Caco-2 (cell line): ENCODE data around the gene ADAMTS2. TPM values are rescaled to one million over a fixed set of nuclear protein-coding genes. Genes with fewer than 3 reads are reported as not detected.

Experiments used
- BruUV-seq: library from RNA; stranded (reverse); fragments of 400-500 nt; replicated peaks from 2 replicates; lab custom pipeline; 2021; lab: Mats Ljungman, UMichigan
- CTCF ChIA-PET: fragments of 300-600 bp; sonication (Branson Sonifier 250); formaldehyde crosslinking; loops from one replicate; lab custom pipeline; 2022; ENCODE audit warnings: antibody characterized with exemption; lab: Charles Lee
- POLR2A ChIA-PET: fragments of 300-600 bp; sonication (Branson Sonifier 250); formaldehyde crosslinking; loops from one replicate; lab custom pipeline; 2022; ENCODE audit warnings: antibody characterized with exemption; lab: Charles Lee
- DNase-seq, 2 experiments: peaks; one replicate each; pipeline versions ENCODE4 v3.0.0 to v3.0.0-alpha.2; 2020 to 2022
- H3K27me3 ChIP-seq: replicated peaks from 2 replicates; pipeline ENCODE4 v1.6.0; 2011; ENCODE audit warnings: low read length; ENCODE audit not compliant: control insufficient read depth, insufficient read depth
- H3K36me3 ChIP-seq: 2 replicates; pipeline ENCODE4 v1.5.1; 2011; ENCODE audit warnings: low read length; ENCODE audit not compliant: control insufficient read depth, insufficient read depth
- H3K4me1 ChIP-seq: fragments of 250-450 bp; sonication (Bioruptor Pico); 2 replicates; pipeline ENCODE4 v1.5.1; 2020; ENCODE audit warnings: mild to moderate bottlenecking
- H3K4me3 ChIP-seq: 2 replicates; pipeline ENCODE4 v1.5.1; 2011; ENCODE audit warnings: low read depth, mild to moderate bottlenecking, control low read depth, low read length
- H3K9me3 ChIP-seq: fragments of 250-450 bp; sonication (Bioruptor Pico); 2 replicates; pipeline ENCODE4 v1.5.1; 2020; ENCODE audit warnings: mild to moderate bottlenecking, moderate library complexity
- H3K27ac Mint-ChIP-seq: one replicate; pipeline ENCODE4 v1.8.0; 2022; ENCODE audit warnings: mixed read lengths; ENCODE audit not compliant: unreplicated experiment
- H3K27me3 Mint-ChIP-seq: one replicate; pipeline ENCODE4 v1.8.0; 2022; ENCODE audit warnings: mixed read lengths; ENCODE audit not compliant: insufficient read depth, unreplicated experiment
- H3K36me3 Mint-ChIP-seq: one replicate; pipeline ENCODE4 v1.8.0; 2022; ENCODE audit warnings: mild to moderate bottlenecking, mixed read lengths; ENCODE audit not compliant: insufficient read depth, unreplicated experiment
- H3K4me1 Mint-ChIP-seq: one replicate; pipeline ENCODE4 v1.8.0; 2022; ENCODE audit warnings: low read depth, mixed read lengths; ENCODE audit not compliant: unreplicated experiment
- H3K4me3 Mint-ChIP-seq: one replicate; pipeline ENCODE4 v1.8.0; 2022; ENCODE audit warnings: mild to moderate bottlenecking, moderate library complexity, mixed read lengths; ENCODE audit not compliant: unreplicated experiment
- H3K9me3 Mint-ChIP-seq: one replicate; pipeline ENCODE4 v1.8.0; 2022; ENCODE audit warnings: mixed read lengths; ENCODE audit not compliant: unreplicated experiment
- intact Hi-C: fragments of 100-400 bp; cut with micrococcal nuclease; formaldehyde crosslinking; loops from one replicate; pipeline ENCODE4 v1.10.0; 2022; ENCODE audit not compliant: unreplicated experiment
- total RNA-seq: library from RNA; stranded (reverse); gene quantifications from 2 replicates; pipeline ENCODE4 v1.2.3, GENCODE V29; 2022
- TF ChIP-seq, protein P1 (sequence below), 2 experiments: fragments of 200-600 bp in 1 of 2; IDR thresholded peaks; 1 replicate in 1 of 2; 2 replicates in 1 of 2; pipeline versions ENCODE4 v1.5.1 to v1.8.0; 2011 to 2022; ENCODE audit warnings: antibody characterized with exemption in 1 of 2, control low read depth in 1 of 2, inconsistent platforms in 1 of 2, low read depth in 1 of 2, low read length in 1 of 2, mild to moderate bottlenecking in 1 of 2, moderate library complexity in 1 of 2; ENCODE audit not compliant: insufficient read depth in 1 of 2, severe bottlenecking in 1 of 2, unreplicated experiment in 1 of 2

ADAMTS2 gene
- total RNA-seq, 1 experiment from 2014 or later: 0.05 TPM

DNA sequence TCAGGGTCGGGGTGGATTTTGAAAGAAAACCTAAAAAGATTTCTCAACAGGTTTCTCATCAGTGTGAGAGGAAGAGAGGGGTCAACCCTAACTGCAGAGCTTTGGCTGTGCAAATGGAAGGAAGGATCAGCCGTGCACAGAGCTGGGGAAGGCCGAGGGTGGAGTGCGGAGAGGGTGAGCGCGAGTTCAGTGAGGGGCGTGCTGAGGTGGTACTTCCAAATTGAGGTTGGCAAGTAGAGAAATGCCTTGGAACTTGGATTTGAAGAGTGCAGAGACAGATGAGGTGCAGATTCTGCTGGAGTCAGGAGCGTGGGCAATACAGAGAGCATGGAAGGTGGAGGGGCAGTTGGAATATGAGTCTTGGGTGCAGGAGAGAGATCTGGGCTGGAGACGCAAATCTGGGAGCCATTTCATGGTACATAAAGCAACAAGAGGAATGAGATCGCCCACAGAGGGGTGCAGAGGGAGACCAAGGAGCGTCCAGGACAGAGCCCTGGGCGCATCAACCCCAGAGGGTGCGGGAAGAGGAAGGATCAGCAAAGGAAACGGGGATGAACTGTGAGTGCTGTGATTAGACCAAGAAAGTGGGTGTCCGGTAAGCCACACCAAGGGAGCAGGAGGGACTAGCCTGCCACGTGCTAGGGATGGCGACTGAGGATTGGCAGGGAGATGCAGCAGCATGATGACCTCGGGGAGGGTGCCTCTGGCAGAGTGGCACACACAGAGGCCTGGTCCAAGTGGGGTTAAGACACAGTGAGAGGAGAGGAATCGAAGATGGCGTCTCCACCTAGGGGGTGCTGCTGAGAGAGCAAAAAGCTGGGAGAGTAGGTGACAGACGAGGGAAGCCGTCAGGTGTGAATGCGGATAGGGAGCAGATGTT lies 105.8 kb downstream of the ADAMTS2 start:
- no peak overlapping the region for H3K4me3 Mint-ChIP-seq
- Histone ChIP-seq H3K36me3 (no peaks in the 10 kb centered on the region), H3K27me3 (no peaks in the 10 kb centered on the region), H3K4me1 (no peaks in the 10 kb centered on the region), H3K9me3 (peaks cover 13% of the 10 kb centered on the region), H3K4me3 (no peak overlapping the region)
- H3K9me3 Mint-ChIP-seq: peaks cover 33% of the 10 kb centered on the region
- peaks cover 10% of the 10 kb centered on the region for H3K27me3 Mint-ChIP-seq
- ChIA-PET CTCF (no interaction called here), POLR2A (no interaction called here)
- no TSS peak for BruUV-seq
- no peaks in the 10 kb centered on the region for H3K36me3 Mint-ChIP-seq
- peak in 1 of 2 experiments; percentile 18 for DNase-seq
- peak overlapping the region; percentile 4 for H3K27ac Mint-ChIP-seq
- TF ChIP-seq, protein P1, sequence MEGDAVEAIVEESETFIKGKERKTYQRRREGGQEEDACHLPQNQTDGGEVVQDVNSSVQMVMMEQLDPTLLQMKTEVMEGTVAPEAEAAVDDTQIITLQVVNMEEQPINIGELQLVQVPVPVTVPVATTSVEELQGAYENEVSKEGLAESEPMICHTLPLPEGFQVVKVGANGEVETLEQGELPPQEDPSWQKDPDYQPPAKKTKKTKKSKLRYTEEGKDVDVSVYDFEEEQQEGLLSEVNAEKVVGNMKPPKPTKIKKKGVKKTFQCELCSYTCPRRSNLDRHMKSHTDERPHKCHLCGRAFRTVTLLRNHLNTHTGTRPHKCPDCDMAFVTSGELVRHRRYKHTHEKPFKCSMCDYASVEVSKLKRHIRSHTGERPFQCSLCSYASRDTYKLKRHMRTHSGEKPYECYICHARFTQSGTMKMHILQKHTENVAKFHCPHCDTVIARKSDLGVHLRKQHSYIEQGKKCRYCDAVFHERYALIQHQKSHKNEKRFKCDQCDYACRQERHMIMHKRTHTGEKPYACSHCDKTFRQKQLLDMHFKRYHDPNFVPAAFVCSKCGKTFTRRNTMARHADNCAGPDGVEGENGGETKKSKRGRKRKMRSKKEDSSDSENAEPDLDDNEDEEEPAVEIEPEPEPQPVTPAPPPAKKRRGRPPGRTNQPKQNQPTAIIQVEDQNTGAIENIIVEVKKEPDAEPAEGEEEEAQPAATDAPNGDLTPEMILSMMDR (IDR thresholded peaks at IDR 0.05; ENCODE audit: insufficient read depth in 1 of 2, low read depth in 1 of 2, low read length in 1 of 2, severe bottlenecking in 1 of 2, unreplicated experiment in 1 of 2): no peak
- no peaks in the 10 kb centered on the region for H3K4me1 Mint-ChIP-seq
- intact Hi-C loops: no loop called here

DNA sequence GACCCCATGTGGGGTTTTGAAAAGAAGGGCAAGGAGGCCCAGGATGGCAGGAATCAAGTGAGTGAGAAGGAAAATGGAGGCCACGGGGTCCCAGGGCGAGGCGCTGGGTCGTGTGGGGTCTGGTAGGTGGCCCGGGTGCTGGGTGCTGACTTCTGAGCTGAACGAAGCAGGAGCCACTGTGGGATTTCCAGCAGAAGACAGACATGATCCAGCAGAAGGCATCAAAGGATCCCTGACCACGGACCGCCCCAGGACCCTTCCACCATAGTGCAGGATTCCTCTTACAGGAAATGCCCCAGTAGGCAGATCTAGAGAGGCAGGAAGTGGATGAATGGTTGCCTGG lies 106.7 kb downstream of the ADAMTS2 start:
- no peak for DNase-seq
- Histone ChIP-seq H3K4me1 (no peaks in the 10 kb centered on the region), H3K4me3 (no peak overlapping the region), H3K36me3 (no peaks in the 10 kb centered on the region), H3K9me3 (peaks cover 13% of the 10 kb centered on the region), H3K27me3 (no peaks in the 10 kb centered on the region)
- Mint-ChIP-seq H3K27ac (no peak overlapping the region), H3K9me3 (peaks cover 26% of the 10 kb centered on the region), H3K27me3 (peaks cover 10% of the 10 kb centered on the region), H3K4me3 (no peak overlapping the region), H3K4me1 (no peaks in the 10 kb centered on the region), H3K36me3 (no peaks in the 10 kb centered on the region)
- TF ChIP-seq, protein P1 (IDR thresholded peaks at IDR 0.05; ENCODE audit: insufficient read depth in 1 of 2, low read depth in 1 of 2, low read length in 1 of 2, severe bottlenecking in 1 of 2, unreplicated experiment in 1 of 2): no peak
- intact Hi-C loops: no loop called here
- ChIA-PET POLR2A (no interaction called here), CTCF (interaction anchor here (0.6 kb wide), 1 partner anchor 822 kb away, joined by 3 read pairs; no protein-coding TSS in a partner anchor)
- no TSS peak for BruUV-seq

DNA sequence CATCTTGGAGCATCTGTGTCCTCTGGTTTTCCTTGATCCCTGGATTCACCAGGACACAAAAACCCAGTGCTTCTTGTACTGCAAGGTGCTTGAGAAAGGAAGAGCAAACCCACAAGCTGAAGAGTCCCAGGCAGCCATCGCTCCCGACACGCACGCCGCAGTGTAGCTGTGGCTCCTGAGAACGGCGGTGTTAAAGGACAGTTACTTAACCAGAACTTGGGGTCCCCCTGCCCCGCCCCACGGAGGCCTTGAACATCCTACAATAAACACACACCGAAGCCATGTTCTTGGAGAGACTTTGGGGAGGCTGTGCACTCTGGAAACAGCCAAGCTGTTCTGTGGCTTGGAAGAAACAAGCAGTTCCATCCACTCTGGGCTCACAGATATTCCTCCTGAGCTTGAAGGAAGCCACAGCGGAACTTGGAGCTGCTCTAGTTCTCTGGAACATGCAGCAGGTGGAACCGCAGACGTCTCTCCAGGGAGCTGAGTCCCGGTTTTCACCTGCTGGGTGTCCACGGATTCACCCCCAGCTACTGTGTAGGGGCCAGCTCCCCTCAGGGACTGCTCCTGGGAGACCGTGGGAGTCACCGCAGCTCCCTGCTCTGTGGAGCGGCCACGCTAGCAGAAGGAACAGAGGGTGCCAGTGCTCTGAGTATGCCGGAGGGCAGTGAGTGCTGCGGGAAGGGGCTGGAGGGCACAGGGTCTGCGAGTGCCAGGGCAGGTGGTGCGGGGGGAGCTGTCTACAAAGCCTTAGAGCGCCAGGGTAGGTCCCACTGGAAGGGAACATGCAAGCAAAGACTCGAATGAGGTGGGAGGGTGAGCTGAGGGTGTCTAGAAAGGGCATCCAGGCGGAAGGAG lies 107.3 kb downstream of the ADAMTS2 start:
- H3K4me1 Mint-ChIP-seq: no peaks in the 10 kb centered on the region
- peaks cover 13% of the 10 kb centered on the region for H3K9me3 ChIP-seq
- TF ChIP-seq, protein P1 (IDR thresholded peaks at IDR 0.05; ENCODE audit: insufficient read depth in 1 of 2, low read depth in 1 of 2, low read length in 1 of 2, severe bottlenecking in 1 of 2, unreplicated experiment in 1 of 2): no peak
- H3K4me3 Mint-ChIP-seq: no peak overlapping the region
- H3K27me3 Mint-ChIP-seq: peaks cover 10% of the 10 kb centered on the region
- POLR2A ChIA-PET: no interaction called here
- intact Hi-C loops: no loop called here
- peak in 1 of 2 experiments; percentile 21 for DNase-seq
- BruUV-seq: no TSS peak
- no peak overlapping the region for H3K4me3 ChIP-seq
- no peaks in the 10 kb centered on the region for H3K36me3 ChIP-seq
- no peaks in the 10 kb centered on the region for H3K36me3 Mint-ChIP-seq
- peaks cover 24% of the 10 kb centered on the region for H3K9me3 Mint-ChIP-seq
- CTCF ChIA-PET: interaction anchor here (0.6 kb wide), 1 partner anchor 823 kb away, joined by 3 read pairs; no protein-coding TSS in a partner anchor
- H3K4me1 ChIP-seq: no peaks in the 10 kb centered on the region
- H3K27ac Mint-ChIP-seq: no peak overlapping the region
- H3K27me3 ChIP-seq: no peaks in the 10 kb centered on the region
